Parathyroid adenoma (tissue), 2 donors: ENCODE results near the gene AMY2A.
"Not testable (repeated sequence)": the region's sequence is repeated elsewhere in the genome, so short reads cannot be mapped to it uniquely, and the experiment has no call there.

Source experiments
- H2AFZ ChIP-seq: fragments of 300-600 bp; sonication (generic); one replicate; pipeline ENCODE4 v1.7.0; 2017; ENCODE audit warnings: antibody characterized with exemption, mild to moderate bottlenecking
- H3K27ac ChIP-seq: fragments of 300-600 bp; sonication (generic); one replicate; pipeline ENCODE4 v1.7.0; 2017
- H3K27me3 ChIP-seq: fragments of 300-600 bp; sonication (generic); one replicate; pipeline ENCODE4 v1.7.0; 2017; ENCODE audit warnings: low read length; ENCODE audit not compliant: control insufficient read depth, insufficient read depth
- H3K36me3 ChIP-seq: fragments of 300-600 bp; sonication (generic); one replicate; pipeline ENCODE4 v1.7.0; 2017; ENCODE audit warnings: low read length; ENCODE audit not compliant: control insufficient read depth, insufficient read depth
- H3K4me1 ChIP-seq: fragments of 300-600 bp; sonication (generic); one replicate; pipeline ENCODE4 v1.7.0; 2017; ENCODE audit warnings: control low read depth
- H3K4me2 ChIP-seq: fragments of 300-600 bp; sonication (generic); one replicate; pipeline ENCODE4 v1.7.0; 2017; ENCODE audit warnings: low read length
- H3K4me3 ChIP-seq: fragments of 300-600 bp; sonication (generic); one replicate; pipeline ENCODE4 v1.7.0; 2017; ENCODE audit warnings: low read depth, low read length
- H3K79me2 ChIP-seq: fragments of 300-600 bp; sonication (generic); one replicate; pipeline ENCODE4 v1.7.0; 2017; ENCODE audit warnings: control low read depth
- H3K9ac ChIP-seq: fragments of 300-600 bp; sonication (generic); one replicate; pipeline ENCODE4 v1.7.0; 2017; ENCODE audit warnings: mild to moderate bottlenecking
- H3K9me3 ChIP-seq: fragments of 300-600 bp; sonication (generic); one replicate; pipeline ENCODE4 v1.7.0; 2017; ENCODE audit warnings: low read length; ENCODE audit not compliant: control insufficient read depth
- donor health status: primary hyperparathyroidism.

The AMY2A gene

GRCh38 chr1:103654133-103654532 is 36.9 kb downstream of the AMY2A start:
- H3K9ac ChIP-seq, H3K4me3 ChIP-seq, H2AFZ ChIP-seq, H3K79me2 ChIP-seq, H3K4me2 ChIP-seq, H3K27me3 ChIP-seq, H3K27ac ChIP-seq, H3K4me1 ChIP-seq, H3K36me3 ChIP-seq, H3K9me3 ChIP-seq: not testable (repeated sequence)

- not testable (repeated sequence) for H3K27ac ChIP-seq, H3K79me2 ChIP-seq, H3K9ac ChIP-seq, H3K9me3 ChIP-seq, H2AFZ ChIP-seq, H3K4me3 ChIP-seq, H3K4me1 ChIP-seq, H3K36me3 ChIP-seq, H3K27me3 ChIP-seq, H3K4me2 ChIP-seq
These were observed 38.2 kb downstream of the AMY2A start, which contains the start of gene AMY1A for GRCh38 chr1:103655460-103655859. AMY1A (plus strand) TSS chr1:103655760; CDS start chr1:103656331, 571 bp downstream.
